ENCODE results near the gene KCNQ1.

- TF ChIP-seq CTCF (IDR thresholded peaks at IDR 0.05; ENCODE audit: low read length) (no peak), EZH2 (IDR thresholded peaks at IDR 0.05; ENCODE audit: borderline replicate concordance, low read length) (no peak)
These were observed 122.3 kb downstream of the KCNQ1 start for GRCh38 chr11:2567026-2567671.
